ENCODE data around the gene P2RY8.

The P2RY8 gene

DNA sequence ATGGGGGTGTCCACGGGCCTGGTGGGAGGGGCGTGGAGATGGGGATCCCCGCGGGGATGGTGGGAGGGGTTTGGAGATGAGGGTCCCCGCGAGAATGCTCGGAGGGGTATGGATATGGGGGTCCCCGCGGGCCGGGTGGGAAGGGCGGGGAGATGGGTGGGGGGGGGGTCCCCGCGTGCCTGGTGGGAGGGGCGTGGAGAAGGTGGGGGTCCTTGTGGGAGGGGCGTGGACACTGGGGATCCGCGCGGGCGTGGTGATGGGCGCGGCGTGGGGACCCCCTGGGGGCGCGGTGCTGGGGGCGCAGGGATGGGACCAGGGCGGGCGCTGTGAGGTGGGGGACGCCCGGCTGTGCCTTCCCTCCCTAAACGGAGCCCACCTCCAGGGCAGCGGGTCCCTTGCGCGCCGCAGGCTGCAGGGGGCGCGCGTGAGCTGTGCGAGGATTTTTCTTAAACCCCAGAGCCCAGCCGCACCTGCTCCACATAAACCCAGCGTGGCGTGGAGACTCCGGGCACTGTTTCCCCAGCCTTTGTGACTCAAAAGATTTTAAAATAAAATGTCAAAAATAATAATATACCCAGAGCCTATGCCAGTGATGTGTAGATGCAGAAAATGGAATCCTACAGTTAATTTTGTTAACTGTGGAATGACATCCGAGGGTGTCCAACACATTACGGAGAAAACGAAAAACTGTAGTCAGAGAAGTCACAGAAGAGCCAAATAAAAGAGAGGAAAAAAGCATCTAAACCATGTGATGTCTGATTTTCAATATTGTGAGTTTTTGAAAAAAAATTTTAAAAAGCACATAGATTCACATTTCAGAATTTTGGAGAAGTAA lies 82.8 kb downstream of the P2RY8 start:
- H3K27ac ChIP-seq, result no peak overlapping the region
- TF ChIP-seq, protein P1, sequence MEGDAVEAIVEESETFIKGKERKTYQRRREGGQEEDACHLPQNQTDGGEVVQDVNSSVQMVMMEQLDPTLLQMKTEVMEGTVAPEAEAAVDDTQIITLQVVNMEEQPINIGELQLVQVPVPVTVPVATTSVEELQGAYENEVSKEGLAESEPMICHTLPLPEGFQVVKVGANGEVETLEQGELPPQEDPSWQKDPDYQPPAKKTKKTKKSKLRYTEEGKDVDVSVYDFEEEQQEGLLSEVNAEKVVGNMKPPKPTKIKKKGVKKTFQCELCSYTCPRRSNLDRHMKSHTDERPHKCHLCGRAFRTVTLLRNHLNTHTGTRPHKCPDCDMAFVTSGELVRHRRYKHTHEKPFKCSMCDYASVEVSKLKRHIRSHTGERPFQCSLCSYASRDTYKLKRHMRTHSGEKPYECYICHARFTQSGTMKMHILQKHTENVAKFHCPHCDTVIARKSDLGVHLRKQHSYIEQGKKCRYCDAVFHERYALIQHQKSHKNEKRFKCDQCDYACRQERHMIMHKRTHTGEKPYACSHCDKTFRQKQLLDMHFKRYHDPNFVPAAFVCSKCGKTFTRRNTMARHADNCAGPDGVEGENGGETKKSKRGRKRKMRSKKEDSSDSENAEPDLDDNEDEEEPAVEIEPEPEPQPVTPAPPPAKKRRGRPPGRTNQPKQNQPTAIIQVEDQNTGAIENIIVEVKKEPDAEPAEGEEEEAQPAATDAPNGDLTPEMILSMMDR (IDR thresholded peaks at IDR 0.05; ENCODE audit: low read depth, low read length, missing control alignments), result peak; percentile 93
- H3K36me3 ChIP-seq (replicated peaks), result no peaks in the 10 kb centered on the region
- peak; percentile 62 for DNase-seq
- no peaks in the 10 kb centered on the region for H3K27me3 ChIP-seq (replicated peaks)
- peak overlapping the region; percentile 29 for H3K4me3 ChIP-seq (ENCODE audit: low read depth, low read length)
- in situ Hi-C loops (cut with HindIII; ENCODE audit: low pct_ligation_motif_present, low sequenced_read_pairs), result no loop called here

DNA sequence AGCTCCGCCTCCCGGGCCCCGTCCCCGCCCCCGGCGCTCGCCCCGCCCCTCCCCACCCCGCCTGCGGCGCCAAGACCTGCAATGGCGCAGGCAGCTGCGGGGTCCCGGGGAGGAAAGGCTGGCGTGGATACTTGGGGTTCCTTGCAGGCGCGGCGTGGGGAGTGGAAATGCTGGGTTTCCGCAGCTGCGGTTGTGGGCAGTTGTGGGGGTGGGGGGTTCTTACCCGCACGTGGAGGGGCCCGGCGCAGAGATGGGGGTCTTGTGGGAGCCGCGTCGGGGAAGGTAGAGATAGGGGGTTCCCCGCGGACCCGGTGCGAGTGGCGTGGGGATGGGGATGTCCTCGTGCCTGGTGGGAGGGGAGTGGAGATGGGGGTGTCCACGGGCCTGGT lies 83.6 kb downstream of the P2RY8 start:
- Histone ChIP-seq H3K4me3 (ENCODE audit: low read depth, low read length) (peak overlapping the region; percentile 60), H3K27ac (peak overlapping the region; percentile 74), H3K36me3 (replicated peaks) (no peaks in the 10 kb centered on the region), H3K27me3 (replicated peaks) (no peaks in the 10 kb centered on the region)
- in situ Hi-C loops (cut with HindIII; ENCODE audit: low pct_ligation_motif_present, low sequenced_read_pairs), result no loop called here
- no peak for DNase-seq
- TF ChIP-seq, protein P1 (IDR thresholded peaks at IDR 0.05; ENCODE audit: low read depth, low read length, missing control alignments), result no peak

DNA sequence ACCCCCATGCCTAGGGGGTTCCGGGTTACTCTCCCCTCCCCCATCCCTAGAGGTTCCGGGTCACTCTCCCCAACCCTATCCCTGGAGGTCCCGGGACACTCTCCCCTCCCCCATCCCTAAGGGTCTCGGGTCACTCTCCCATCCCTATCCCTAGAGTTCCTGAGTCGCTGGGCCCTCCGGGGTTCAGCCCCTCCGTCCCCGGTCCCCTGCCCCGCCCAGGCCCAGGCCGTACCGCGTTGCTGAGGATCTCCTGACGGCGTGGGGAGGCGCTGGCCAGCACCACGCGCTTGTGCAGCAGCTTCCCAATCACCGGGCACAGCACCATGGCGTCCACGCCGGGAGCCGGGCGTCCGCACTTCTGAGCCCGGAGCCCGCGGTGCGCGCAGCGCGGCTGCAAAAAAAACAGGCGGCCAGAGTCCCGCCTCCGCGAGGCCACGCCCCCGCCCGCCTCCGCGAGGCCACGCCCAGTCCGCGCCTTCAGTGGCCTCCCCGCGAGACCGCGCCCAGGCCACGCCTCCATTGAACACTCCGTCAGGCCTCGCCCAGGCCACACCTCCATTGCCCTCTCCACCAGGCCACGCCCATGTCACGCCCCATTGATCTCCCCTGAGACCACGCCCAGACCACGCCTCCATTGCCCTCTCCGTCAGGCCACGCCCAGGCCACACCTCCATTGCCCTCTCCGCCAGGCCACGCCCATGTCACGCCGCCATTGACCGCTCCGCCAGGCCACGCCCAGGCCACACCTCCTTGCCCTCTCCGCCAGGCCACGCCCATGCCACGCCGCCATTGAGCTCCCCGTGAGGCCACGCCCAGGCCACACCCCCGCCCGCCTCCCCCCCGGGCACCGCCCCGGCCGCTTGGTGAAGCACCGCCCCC lies 84.2 kb downstream of the P2RY8 start, which contains the start of gene ASMTL:
TSS of gene ASMTL (minus strand) at position 394 of the 879 bp plus-strand sequence. CDS start at position 325, 69 bp downstream.
- H3K4me3 ChIP-seq (ENCODE audit: low read depth, low read length), result peak within 1 kb of the TSS; percentile 86
- DNase-seq, result peak; percentile 97
- TF ChIP-seq, protein P1 (IDR thresholded peaks at IDR 0.05; ENCODE audit: low read depth, low read length, missing control alignments), result no peak
- H3K36me3 ChIP-seq (replicated peaks), result no peaks in the 10 kb centered on the region
- no peaks in the 10 kb centered on the region for H3K27me3 ChIP-seq (replicated peaks)
- H3K27ac ChIP-seq, result peak within 1 kb of the TSS; percentile 74
- in situ Hi-C loops (cut with HindIII; ENCODE audit: low pct_ligation_motif_present, low sequenced_read_pairs), result no loop called here

DNA sequence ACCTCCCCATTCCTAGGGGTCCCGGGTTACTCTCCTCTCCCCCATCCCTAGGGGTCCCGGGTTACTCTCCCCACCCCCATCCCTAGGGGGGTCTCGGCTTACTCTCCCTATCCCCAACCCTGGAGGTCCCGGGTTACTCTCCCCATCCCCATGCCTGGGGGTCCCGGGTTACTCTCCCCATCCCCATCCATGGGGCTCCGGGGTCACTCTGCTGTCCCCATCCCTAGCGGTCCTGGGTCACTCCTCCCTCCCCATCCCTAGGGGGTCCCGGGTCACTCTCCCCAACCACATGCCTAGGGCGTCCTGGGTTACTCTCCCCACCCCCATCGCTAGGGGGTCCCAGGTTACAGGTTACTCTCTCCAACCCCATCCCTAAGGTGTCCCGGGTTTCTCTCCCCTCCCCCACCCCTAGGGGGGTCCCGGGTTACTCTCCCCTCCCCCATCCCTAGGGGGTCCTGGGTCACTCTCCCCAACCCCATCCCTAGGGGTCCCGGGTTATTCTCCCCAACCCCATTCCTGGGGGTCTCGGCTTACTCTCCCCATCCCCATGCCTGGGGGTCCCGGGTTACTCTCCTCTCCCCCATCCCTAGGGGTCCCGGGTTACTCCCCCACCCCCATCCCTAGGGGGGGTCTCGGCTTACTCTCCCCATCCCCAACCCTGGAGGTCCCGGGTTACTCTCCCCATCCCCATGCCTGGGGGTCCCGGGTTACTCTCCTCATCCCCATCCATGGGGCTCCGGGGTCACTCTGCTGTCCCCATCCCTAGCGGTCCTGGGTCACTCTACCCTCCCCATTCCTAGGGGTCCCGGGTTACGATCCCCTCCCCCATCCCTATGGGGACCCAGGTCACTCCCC lies 85.1 kb downstream of the P2RY8 start:
- no peaks in the 10 kb centered on the region for H3K27me3 ChIP-seq (replicated peaks)
- no peak overlapping the region for H3K27ac ChIP-seq
- H3K4me3 ChIP-seq (ENCODE audit: low read depth, low read length), result peak overlapping the region; percentile 86
- TF ChIP-seq, protein P1 (IDR thresholded peaks at IDR 0.05; ENCODE audit: low read depth, low read length, missing control alignments), result no peak
- H3K36me3 ChIP-seq (replicated peaks), result no peaks in the 10 kb centered on the region
- in situ Hi-C loops (cut with HindIII; ENCODE audit: low pct_ligation_motif_present, low sequenced_read_pairs), result no loop called here
- DNase-seq, result no peak

DNA sequence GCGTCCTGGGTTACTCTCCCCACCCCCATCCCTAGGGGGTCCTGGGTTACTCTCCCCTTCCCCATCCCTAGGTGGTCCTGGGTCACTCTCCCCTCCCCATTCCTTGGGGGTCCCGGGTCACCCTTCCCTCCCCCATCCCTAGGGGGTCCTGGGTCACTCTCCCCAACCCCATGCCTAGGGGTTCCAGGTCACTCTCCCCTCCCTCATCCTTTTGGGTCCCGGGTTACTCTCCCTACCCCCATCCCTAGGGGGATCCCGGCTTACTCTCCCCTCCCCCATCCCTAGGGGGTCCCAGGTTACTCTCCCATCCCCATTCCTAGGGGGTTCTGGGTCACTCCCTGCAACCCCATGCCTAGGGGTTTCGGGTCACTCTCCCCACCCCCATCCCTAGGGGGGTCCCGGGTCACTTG lies 85.7 kb downstream of the P2RY8 start:
- Histone ChIP-seq H3K36me3 (replicated peaks) (no peaks in the 10 kb centered on the region), H3K27ac (no peak overlapping the region), H3K4me3 (ENCODE audit: low read depth, low read length) (no peak overlapping the region), H3K27me3 (replicated peaks) (no peaks in the 10 kb centered on the region)
- TF ChIP-seq, protein P1 (IDR thresholded peaks at IDR 0.05; ENCODE audit: low read depth, low read length, missing control alignments), result no peak
- in situ Hi-C loops (cut with HindIII; ENCODE audit: low pct_ligation_motif_present, low sequenced_read_pairs), result no loop called here
- DNase-seq, result no peak
